HG03280 (cell line): Measurements from ENCODE around the gene GGT5.

ENCODE experiments used
- ATAC-seq: cut with Tn5 transposase; IDR thresholded peaks from one replicate; pipeline ENCODE4 v1.9.1; 2021; ENCODE audit warnings: mild to moderate bottlenecking, moderate library complexity; ENCODE audit not compliant: unreplicated experiment

The GGT5 gene

GRCh38 chr22:24170188-24170587, 74.7 kb downstream of the GGT5 start:
- no peak for ATAC-seq
